SH-SY5Y (cell line): ENCODE measurements around the gene DNAJC7.

Source experiments
- GATA2 ChIP-seq: IDR thresholded peaks from 2 replicates; pipeline ENCODE4 v1.6.1; 2011; ENCODE audit warnings: mild to moderate bottlenecking, low read depth, low read length
- GATA3 ChIP-seq: IDR thresholded peaks from 2 replicates; pipeline ENCODE4 v1.6.1; 2011; ENCODE audit warnings: low read depth, mild to moderate bottlenecking, low read length, moderate library complexity

DNA sequence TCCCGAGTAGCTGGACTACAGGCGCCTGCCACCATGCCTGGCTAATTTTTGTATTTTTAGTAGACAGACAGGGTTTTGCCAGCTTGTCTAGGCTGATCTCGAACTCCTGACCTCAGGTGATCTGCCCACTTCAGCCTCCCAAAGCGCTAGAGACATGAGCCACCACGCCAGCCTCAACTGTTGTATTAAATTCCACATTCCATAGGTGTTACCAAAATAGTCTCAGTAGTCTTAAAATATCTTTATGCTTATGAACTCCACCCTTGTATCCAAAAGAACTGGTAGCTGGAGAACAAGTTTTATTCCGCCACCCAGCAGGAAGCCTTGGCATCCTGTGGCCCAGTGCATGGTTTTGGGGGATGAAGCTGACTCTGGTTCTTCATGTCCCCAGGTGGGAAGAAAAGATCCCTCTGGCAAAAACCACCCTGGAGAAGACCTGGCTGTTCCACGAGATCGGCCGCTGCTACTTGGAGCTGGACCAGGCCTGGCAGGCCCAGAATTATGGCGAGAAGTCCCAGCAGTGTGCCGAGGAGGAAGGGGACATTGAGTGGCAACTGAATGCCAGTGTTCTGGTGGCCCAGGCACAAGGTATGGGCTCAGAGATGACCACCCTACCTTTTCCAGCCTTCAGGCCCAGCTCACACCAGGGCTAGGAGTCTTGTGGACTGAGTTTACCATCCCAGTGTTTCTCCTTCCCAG lies 68.3 kb downstream of the DNAJC7 start:
- TF ChIP-seq GATA3: no peak
- TF ChIP-seq GATA2: no peak
